ENCODE data around the gene GUCY2D. TPM values are rescaled to one million over a fixed set of nuclear protein-coding genes. Genes with fewer than 3 reads are reported as not detected.

GUCY2D gene
- total RNA-seq, 1 donor from 2014 or later, result not detected

DNA sequence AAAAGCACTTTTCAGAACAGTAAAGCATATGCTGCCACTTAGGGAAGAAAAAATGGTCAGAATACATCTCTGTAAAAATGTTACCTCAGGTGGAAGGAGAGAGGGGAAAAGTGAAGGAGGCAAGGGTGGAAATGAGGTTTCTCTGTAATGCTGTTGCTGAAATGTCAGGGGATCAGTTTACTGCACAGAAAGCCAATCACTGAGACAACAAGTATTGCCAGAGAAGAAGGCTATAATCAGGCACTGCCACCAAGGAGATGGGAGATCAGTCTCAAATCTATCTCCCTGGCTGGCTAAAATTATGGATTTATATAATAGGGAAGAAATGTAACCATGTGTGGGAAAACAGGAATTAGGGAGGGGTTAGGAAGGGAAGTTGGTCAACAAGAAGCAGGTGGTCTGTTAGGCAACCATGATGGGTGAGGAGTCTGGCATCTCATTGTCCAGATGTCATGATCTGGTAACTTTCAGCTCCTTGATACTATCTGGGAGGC lies 27.7 kb upstream of the GUCY2D start:
- TF ChIP-seq POLR2A (IDR thresholded peaks at IDR 0.05) (no peak), POLR2AphosphoS5 (IDR thresholded peaks at IDR 0.05; ENCODE audit: insufficient read depth in 1 of 2, low read depth in 1 of 2) (no peak)
- no peak for DNase-seq (ENCODE audit: extremely low spot score in 2 of 2)
- H3K27ac ChIP-seq, result no peak overlapping the region
- H3K4me3 ChIP-seq, result no peak overlapping the region
- H3K4me1 ChIP-seq, result no peaks in the 10 kb centered on the region
- H3K27me3 ChIP-seq, result no peaks in the 10 kb centered on the region
- no peaks in the 10 kb centered on the region for H3K9me3 ChIP-seq
- intact Hi-C loops (cut with DNase I), result no loop called here
- H3K36me3 ChIP-seq, result no peaks in the 10 kb centered on the region

- no peak overlapping the region for H3K4me3 ChIP-seq
- no peak overlapping the region for H3K27ac ChIP-seq
- intact Hi-C loops (cut with DNase I), result no loop called here
- H3K27me3 ChIP-seq, result no peaks in the 10 kb centered on the region
- no peaks in the 10 kb centered on the region for H3K9me3 ChIP-seq
- no peak for TF ChIP-seq POLR2A (IDR thresholded peaks at IDR 0.05)
- no peak for TF ChIP-seq CTCF (IDR thresholded peaks at IDR 0.05)
- no peak for TF ChIP-seq POLR2AphosphoS5 (IDR thresholded peaks at IDR 0.05; ENCODE audit: insufficient read depth in 1 of 2, low read depth in 1 of 2)
- H3K36me3 ChIP-seq, result no peaks in the 10 kb centered on the region
- DNase-seq (ENCODE audit: extremely low spot score in 2 of 2), result no peak
- no peaks in the 10 kb centered on the region for H3K4me1 ChIP-seq
These were observed 25.4 kb upstream of the GUCY2D start for GRCh38 chr17:7977039-7977438.

GRCh38 chr17:7977805-7978204 lies 24.6 kb upstream of the GUCY2D start:
- no peak for TF ChIP-seq POLR2A (IDR thresholded peaks at IDR 0.05)
- no peak for TF ChIP-seq POLR2AphosphoS5 (IDR thresholded peaks at IDR 0.05; ENCODE audit: insufficient read depth in 1 of 2, low read depth in 1 of 2)
- TF ChIP-seq CTCF (IDR thresholded peaks at IDR 0.05), result no peak
- H3K36me3 ChIP-seq, result no peaks in the 10 kb centered on the region
- no peak overlapping the region for H3K27ac ChIP-seq
- no peak for DNase-seq (ENCODE audit: extremely low spot score in 2 of 2)
- H3K9me3 ChIP-seq, result no peaks in the 10 kb centered on the region
- intact Hi-C loops (cut with DNase I), result no loop called here
- H3K4me1 ChIP-seq, result no peaks in the 10 kb centered on the region
- H3K27me3 ChIP-seq, result no peaks in the 10 kb centered on the region
- no peak overlapping the region for H3K4me3 ChIP-seq

DNA sequence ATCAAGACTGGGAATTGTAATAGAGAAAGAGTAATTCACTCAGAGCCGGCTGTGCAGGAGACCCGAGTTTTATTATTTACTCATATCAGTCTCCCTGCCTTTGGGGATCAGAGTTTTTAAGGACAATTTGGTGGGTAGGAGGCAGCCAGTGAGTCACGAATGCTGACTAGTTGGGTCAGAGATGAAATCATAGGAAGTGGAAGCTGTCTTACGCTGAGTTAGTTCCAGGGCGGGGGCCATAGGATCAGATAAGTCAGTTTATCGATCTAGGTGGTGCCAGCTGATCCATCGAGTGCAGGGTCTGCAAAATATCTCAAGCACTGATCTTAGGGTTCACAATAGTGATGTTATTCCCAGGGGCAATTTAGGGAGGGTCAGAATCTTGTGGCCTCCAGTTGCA lies 20.2 kb upstream of the GUCY2D start:
- no peak overlapping the region for H3K4me3 ChIP-seq
- no peak for DNase-seq (ENCODE audit: extremely low spot score in 2 of 2)
- intact Hi-C loops (cut with DNase I), result no loop called here

DNA sequence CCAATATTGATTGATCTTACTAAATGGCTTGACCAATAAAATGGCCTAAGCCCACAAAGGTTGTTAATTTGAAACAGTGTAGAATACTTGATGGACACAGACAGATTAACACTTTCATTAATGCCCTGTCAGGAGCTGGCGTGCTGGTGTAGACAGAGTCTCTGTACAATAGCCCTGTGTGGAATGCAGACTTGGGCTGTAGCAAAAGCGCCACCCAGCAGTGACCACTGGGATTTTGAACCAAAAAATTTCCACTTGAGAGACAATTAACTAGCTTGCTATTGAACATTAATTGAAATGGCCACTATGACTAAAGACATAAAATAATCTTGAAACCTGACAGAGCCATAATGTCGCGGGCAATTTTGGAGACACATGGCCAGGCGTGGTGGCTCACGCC lies 19.7 kb upstream of the GUCY2D start:
- intact Hi-C loops (cut with DNase I), result no loop called here
- TF ChIP-seq POLR2AphosphoS5 (IDR thresholded peaks at IDR 0.05; ENCODE audit: insufficient read depth in 1 of 2, low read depth in 1 of 2) (no peak), CTCF (IDR thresholded peaks at IDR 0.05) (no peak), POLR2A (IDR thresholded peaks at IDR 0.05) (no peak)
- H3K27me3 ChIP-seq, result no peaks in the 10 kb centered on the region
- H3K27ac ChIP-seq, result no peak overlapping the region
- H3K4me1 ChIP-seq, result no peaks in the 10 kb centered on the region
- DNase-seq (ENCODE audit: extremely low spot score in 2 of 2), result no peak
- no peaks in the 10 kb centered on the region for H3K9me3 ChIP-seq
- H3K4me3 ChIP-seq, result no peak overlapping the region
- H3K36me3 ChIP-seq, result no peaks in the 10 kb centered on the region

More for the DNA sequence above, 20.2 kb upstream of the GUCY2D start:
- no peaks in the 10 kb centered on the region for H3K27me3 ChIP-seq
- no peaks in the 10 kb centered on the region for H3K36me3 ChIP-seq
- no peaks in the 10 kb centered on the region for H3K4me1 ChIP-seq
- no peaks in the 10 kb centered on the region for H3K9me3 ChIP-seq
- no peak for TF ChIP-seq CTCF (IDR thresholded peaks at IDR 0.05)
- TF ChIP-seq POLR2A (IDR thresholded peaks at IDR 0.05), result no peak
- no peak for TF ChIP-seq POLR2AphosphoS5 (IDR thresholded peaks at IDR 0.05; ENCODE audit: insufficient read depth in 1 of 2, low read depth in 1 of 2)
- H3K27ac ChIP-seq, result no peak overlapping the region
